Activated CD8-positive, alpha-beta memory T cell treated with anti-CD3 and anti-CD28 coated beads for 36 hours (primary cell): ENCODE measurements around the gene PMM2. TPM values are rescaled to one million over a fixed set of nuclear protein-coding genes. Genes with fewer than 3 reads are reported as not detected.
"Not testable (repeated sequence)": the region's sequence is repeated elsewhere in the genome, so short reads cannot be mapped to it uniquely, and the experiment has no call there.

Experiments
- CTCF ChIA-PET: fragments of 350-600 bp; sonication (Branson Sonifier 250); formaldehyde crosslinking; loops from one replicate; lab custom pipeline; 2021; ENCODE audit warnings: antibody characterized with exemption; lab: Charles Lee
- POLR2A ChIA-PET: fragments of 350-600 bp; sonication (Branson Sonifier 250); formaldehyde crosslinking; loops from one replicate; lab custom pipeline; 2021; ENCODE audit warnings: antibody characterized with exemption; lab: Charles Lee
- total RNA-seq, 2 experiments: library from RNA; stranded (reverse); gene quantifications; one replicate each; pipeline ENCODE4 v1.2.3, GENCODE V29; 2021

Gene PMM2
- total RNA-seq, 2 experiments from 2014 or later = 54.6 to 56.4 TPM

GRCh38 chr16:8872071-8872470 is 74.4 kb downstream of the PMM2 start:
- ChIA-PET POLR2A (no interaction called here), CTCF (interaction anchor here (1.2 kb wide), 1 partner anchor 305 kb away, joined by 4 read pairs; no protein-coding TSS in a partner anchor)

- ChIA-PET POLR2A (no interaction called here), CTCF (interaction anchor here (0.6 to 1.5 kb wide), 5 partner anchors 13 to 262 kb away, joined by 3 to 4 read pairs (median 3); no protein-coding TSS in a partner anchor)
Observed at GRCh38 chr16:8872967-8873865, 75.6 kb downstream of the PMM2 start.

- CTCF ChIA-PET = interaction anchor here (0.7 to 1.5 kb wide), 5 partner anchors 11 to 261 kb away, joined by 3 to 4 read pairs (median 3); no protein-coding TSS in a partner anchor
Observed at GRCh38 chr16:8873866-8874195, 76.2 kb downstream of the PMM2 start.

GRCh38 chr16:8874388-8874787 is 76.7 kb downstream of the PMM2 start:
- CTCF ChIA-PET = interaction anchor here (1.2 to 1.5 kb wide), 2 partner anchors 10 to 90 kb away, joined by 3 to 4 read pairs; no protein-coding TSS in a partner anchor
- POLR2A ChIA-PET = no interaction called here

More at GRCh38 chr16:8873866-8874195, 76.2 kb downstream of the PMM2 start:
- POLR2A ChIA-PET = not testable (repeated sequence)

DNA sequence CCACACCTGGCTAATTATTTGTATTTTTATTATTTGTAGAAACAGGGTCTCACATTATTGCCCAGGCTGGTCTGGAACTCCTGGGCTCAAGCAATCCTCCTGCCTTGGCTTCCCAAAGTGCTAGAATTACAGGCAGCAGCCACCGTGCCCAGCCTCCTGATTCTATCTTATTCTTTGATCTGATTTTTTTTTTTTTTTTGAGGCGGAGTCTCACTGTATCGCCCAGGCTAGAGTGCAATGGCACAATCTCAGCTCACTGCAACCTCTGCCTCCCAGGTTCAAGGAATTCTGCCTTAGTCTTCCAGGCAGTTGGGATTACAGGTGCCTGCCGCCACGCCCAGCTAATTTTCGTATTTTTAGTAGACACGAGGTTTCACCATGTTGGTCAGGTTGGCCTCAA is 77.7 kb downstream of the PMM2 start:
- CTCF ChIA-PET = not testable (repeated sequence)

GRCh38 chr16:8877894-8878522 is 80.4 kb downstream of the PMM2 start:
- CTCF ChIA-PET = interaction anchor here (0.7 to 1.0 kb wide), 2 partner anchors 261 to 294 kb away, joined by 3 read pairs; no protein-coding TSS in a partner anchor
- POLR2A ChIA-PET = interaction anchor here (1.5 kb wide), 1 partner anchor 9 kb away, joined by 4 read pairs; the partner anchor contains the start of gene CARHSP1

More for the DNA sequence above, 77.7 kb downstream of the PMM2 start:
- POLR2A ChIA-PET = not testable (repeated sequence)

GRCh38 chr16:8878523-8878911 is 80.9 kb downstream of the PMM2 start:
- POLR2A ChIA-PET = interaction anchor here (0.8 to 1.5 kb wide), 2 partner anchors 10 to 48 kb away, joined by 3 to 4 read pairs; partner anchors contain the start of gene CARHSP1
- CTCF ChIA-PET = interaction anchor here (0.7 to 1.0 kb wide), 2 partner anchors 260 to 294 kb away, joined by 3 read pairs; no protein-coding TSS in a partner anchor

DNA sequence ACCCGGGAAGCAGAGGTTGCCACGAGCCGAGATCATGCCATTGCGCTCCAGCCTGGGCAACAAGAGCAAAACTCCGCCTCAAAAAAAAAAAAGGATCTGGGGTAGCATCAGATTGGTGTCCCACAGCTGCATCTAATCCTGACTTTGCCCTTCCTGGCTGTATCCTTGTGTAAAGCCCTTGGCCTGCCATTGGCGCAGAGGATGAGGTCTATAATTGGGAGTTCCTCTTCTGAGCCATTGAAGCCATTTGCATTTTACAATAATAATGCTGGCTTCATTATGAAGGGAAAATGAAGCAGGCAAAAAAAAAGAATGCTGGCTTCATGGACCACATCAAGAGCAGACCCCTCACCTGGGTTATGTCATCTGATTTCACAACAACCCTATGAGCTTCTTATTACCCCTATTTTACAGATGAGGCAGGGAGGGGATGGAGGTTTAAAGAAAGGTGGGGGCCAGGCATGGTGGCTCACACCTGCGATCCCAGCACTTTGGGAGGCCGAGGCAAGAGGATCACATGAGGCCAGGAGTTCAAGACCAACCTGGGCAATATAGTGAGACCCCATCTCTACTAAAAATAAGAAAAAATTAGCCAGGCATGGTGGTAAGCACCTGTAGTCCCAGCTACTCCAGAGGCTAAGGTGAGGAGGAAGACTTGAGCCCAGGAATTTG is 83.3 kb downstream of the PMM2 start:
- ChIA-PET POLR2A (no interaction called here), CTCF (interaction anchor here (0.6 to 2.4 kb wide), 28 partner anchors 9 to 313 kb away, joined by 3 to 19 read pairs (median 4); partner anchors contain the start of genes CARHSP1, PMM2 and TMEM186)

- POLR2A ChIA-PET = no interaction called here
Observed at GRCh38 chr16:8882041-8882617, 84.5 kb downstream of the PMM2 start, which contains the start of gene LITAFD. Gene LITAFD (plus strand): TSS chr16:8882351. CDS start chr16:8884356, 2,005 bp downstream.

DNA sequence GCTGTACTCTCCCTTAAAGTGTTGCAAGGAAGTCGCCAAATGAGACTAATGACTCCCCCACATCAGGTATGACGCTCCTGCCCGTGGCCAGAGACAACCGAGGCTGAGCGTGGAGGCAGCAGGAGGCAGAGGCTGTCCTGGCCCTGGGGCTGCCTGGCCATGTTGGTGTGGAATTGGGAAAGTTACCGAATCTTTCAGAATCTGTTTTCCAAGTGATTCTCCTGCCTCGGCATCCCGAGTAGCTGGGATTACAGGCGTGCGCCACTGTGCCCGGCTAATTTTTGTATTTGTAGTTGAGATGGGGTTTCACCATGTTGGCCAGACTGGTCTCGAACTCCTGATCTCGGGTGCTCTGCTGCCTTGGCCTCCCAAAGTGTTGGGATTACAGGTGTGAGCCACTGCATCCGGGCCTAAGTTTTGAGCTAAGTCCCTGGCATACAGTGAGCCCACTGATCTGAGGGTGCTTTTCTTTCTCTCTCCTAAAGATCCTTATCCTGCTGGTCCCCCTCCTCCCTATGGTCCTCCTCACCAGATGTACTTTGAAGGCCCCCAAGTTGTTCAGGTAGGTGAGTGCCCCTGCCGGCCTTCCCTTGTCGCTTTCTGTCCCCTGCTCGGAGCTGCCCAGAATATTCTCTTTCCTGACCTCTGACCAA is 85.2 kb downstream of the PMM2 start:
- POLR2A ChIA-PET = no interaction called here
- CTCF ChIA-PET = interaction anchor here (0.8 kb wide), 1 partner anchor 316 kb away, joined by 3 read pairs; no protein-coding TSS in a partner anchor

More at GRCh38 chr16:8882041-8882617, 84.5 kb downstream of the PMM2 start, which contains the start of gene LITAFD:
- CTCF ChIA-PET = interaction anchor here (1.3 to 2.4 kb wide), 4 partner anchors 12 to 226 kb away, joined by 4 to 9 read pairs (median 7); no protein-coding TSS in a partner anchor

DNA sequence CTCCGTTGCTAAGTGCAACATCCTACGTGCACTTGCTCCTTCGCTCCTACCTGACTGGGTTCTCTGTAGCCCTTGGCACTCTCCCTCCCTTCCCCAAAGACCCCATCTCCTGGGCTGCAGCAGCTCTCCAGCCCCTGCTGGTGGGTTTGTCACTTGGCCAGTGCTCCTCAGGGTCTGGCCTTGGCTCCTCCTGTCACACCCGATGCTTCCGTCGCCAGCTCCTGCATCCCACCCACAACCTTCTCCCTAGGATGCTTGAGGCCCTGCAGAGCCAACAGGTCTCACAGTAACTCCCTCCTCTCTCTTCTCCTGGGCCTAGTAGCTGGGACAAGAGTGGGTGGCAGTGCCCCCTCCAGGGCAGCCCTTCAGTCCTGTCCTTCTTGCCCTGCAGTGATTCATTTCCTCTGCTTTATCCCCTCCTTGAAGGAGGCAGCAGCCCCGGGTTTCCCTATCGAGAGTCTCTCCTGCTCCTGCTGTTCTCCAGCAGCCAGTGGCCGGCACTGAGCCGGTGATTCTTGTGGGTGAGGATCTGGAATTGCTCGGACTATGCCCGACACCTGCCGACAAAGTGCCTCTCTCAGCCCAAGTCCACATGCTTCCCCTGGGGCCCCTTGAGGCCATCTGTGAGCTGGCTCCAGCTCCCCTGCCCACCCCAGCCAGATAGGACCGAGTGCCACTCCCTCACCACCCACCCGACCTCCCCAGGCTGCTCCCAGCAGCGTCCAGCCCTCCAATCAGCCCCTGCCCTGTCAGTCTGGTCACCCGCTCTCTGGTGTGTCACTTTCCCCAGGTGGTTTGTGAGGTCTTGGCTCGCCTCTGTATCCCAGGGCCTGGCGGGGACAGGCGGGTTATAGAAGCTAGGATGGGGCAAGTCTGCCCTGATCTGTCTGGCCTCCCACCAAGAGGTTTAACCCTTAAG is 88.3 kb downstream of the PMM2 start:
- ChIA-PET POLR2A (no interaction called here), CTCF (interaction anchor here (0.6 to 1.6 kb wide), 3 partner anchors 12 to 239 kb away, joined by 3 to 4 read pairs (median 4); no protein-coding TSS in a partner anchor)

GRCh38 chr16:8886593-8887430 is 89.2 kb downstream of the PMM2 start:
- ChIA-PET CTCF (interaction anchor here (0.6 to 1.6 kb wide), 2 partner anchors 13 to 50 kb away, joined by 3 to 4 read pairs; no protein-coding TSS in a partner anchor), POLR2A (no interaction called here)

GRCh38 chr16:8887431-8887765 is 89.8 kb downstream of the PMM2 start:
- POLR2A ChIA-PET = no interaction called here
- CTCF ChIA-PET = no interaction called here

DNA sequence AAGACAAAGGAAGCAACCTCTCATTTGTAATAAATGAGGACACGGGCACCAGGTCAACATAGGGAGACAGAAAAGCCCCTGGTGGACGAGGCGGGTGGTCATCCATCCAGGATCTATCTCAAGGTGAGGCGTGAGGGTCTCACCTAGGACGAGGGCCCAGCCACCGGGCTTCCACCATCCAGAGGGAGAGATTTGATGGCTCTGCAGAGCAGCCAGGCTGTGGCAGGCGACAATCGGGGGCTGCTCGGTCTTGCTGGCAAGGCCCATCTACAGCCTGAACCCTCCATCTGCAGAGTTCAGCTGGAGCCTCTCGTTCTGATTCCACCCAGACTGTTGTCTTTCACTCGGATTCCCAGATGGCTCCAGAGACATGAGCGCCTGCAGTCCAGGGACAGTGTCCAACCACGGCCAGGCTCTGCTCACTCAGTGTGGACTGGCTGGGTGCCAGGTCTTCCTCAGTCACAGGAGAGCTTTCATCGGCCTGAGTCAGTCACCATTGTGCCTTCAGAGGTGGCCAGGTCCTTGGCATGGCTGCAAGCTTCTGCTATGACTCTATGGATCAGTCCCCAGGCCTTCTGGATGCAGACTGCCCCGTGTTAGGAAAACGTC is 90.4 kb downstream of the PMM2 start:
- POLR2A ChIA-PET = no interaction called here
- CTCF ChIA-PET = interaction anchor here (1.1 kb wide), 1 partner anchor 248 kb away, joined by 4 read pairs; no protein-coding TSS in a partner anchor
